ENCODE data around the gene KLK15.

Gene KLK15, protein sequence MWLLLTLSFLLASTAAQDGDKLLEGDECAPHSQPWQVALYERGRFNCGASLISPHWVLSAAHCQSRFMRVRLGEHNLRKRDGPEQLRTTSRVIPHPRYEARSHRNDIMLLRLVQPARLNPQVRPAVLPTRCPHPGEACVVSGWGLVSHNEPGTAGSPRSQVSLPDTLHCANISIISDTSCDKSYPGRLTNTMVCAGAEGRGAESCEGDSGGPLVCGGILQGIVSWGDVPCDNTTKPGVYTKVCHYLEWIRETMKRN

DNA sequence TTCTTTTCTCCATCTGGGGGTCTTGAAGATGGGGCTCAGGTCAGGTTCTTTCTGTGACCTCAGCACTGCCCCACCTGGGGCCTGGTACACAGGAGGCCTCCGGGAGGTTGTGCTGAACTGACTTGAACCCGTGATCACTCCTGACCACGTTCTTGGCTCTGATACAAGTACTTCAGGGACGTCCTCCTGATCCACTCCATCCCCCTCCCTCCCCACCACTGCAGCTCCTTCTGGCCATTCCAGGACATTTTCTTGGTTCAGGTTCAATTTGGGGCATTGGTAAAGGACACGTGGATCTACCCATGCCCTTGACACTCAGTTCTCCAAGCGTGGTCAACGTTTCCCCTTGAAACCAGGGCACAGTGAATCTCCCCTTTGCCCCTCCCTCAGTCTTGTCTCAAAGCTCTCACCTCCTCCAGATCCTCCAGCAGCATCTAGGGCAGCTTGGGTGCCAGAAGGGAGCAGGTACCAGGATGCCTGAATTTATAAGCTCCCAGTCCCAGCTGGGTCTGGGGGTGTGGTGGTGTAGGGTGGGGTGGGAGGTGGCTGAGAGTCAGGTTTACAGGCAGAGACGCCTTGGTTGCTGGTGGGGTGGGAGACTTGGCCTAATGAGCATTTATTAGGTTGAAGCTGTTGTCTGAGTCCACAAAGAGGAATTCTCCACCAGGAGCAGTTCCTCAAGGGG lies at the start of gene KLK15:
Gene KLK15 (minus strand): TSS at position 458 of the 685 bp plus-strand sequence. CDS start 2,082 bp downstream, outside the sequence.
- H3K4me3 ChIP-seq (ENCODE audit: low read depth, low read length) = no peak within 1 kb of the TSS
- no peak for TF ChIP-seq CTCF (IDR thresholded peaks at IDR 0.05; ENCODE audit: control insufficient read depth, extremely low read depth, insufficient read depth)
- DNase-seq (ENCODE audit: low read depth) = no peak

DNA sequence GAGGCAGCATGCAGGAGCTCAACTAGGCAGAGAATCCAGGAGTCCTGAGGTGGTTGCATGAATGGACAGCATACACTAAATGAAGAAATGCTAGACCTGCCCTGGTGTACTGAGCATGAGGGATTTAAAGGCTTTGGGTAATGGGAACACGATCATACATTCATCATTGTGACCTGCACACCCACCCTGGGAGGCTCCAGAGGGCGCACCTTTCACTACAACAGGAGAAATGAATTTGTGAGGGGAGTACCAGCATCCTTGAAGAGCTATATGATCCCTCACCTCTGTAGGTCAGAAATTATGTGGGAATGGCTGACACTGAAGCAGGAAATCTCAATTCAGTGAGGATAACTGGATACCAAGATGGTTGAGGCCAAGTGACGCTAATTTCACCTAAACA lies 48.8 kb upstream of the KLK15 start:
- H3K4me3 ChIP-seq (ENCODE audit: low read depth, low read length) = no peak overlapping the region
- TF ChIP-seq CTCF (IDR thresholded peaks at IDR 0.05; ENCODE audit: control insufficient read depth, extremely low read depth, insufficient read depth) = no peak
- DNase-seq (ENCODE audit: low read depth) = no peak

- DNase-seq (ENCODE audit: low read depth) = no peak
- TF ChIP-seq CTCF (IDR thresholded peaks at IDR 0.05; ENCODE audit: control insufficient read depth, extremely low read depth, insufficient read depth) = no peak
- H3K4me3 ChIP-seq (ENCODE audit: low read depth, low read length) = no peak overlapping the region
Measured at GRCh38 chr19:50880241-50880640, 46.9 kb upstream of the KLK15 start.

GRCh38 chr19:50878851-50879250 lies 45.5 kb upstream of the KLK15 start:
- no peak for TF ChIP-seq CTCF (IDR thresholded peaks at IDR 0.05; ENCODE audit: control insufficient read depth, extremely low read depth, insufficient read depth)
- DNase-seq (ENCODE audit: low read depth) = no peak
- H3K4me3 ChIP-seq (ENCODE audit: low read depth, low read length) = no peak overlapping the region

GRCh38 chr19:50877338-50877737 lies 44.0 kb upstream of the KLK15 start:
- no peak for TF ChIP-seq CTCF (IDR thresholded peaks at IDR 0.05; ENCODE audit: control insufficient read depth, extremely low read depth, insufficient read depth)
- DNase-seq (ENCODE audit: low read depth) = no peak
- no peak overlapping the region for H3K4me3 ChIP-seq (ENCODE audit: low read depth, low read length)

- no peak for TF ChIP-seq CTCF (IDR thresholded peaks at IDR 0.05; ENCODE audit: control insufficient read depth, extremely low read depth, insufficient read depth)
- no peak for DNase-seq (ENCODE audit: low read depth)
- peak overlapping the region; percentile 59 for H3K4me3 ChIP-seq (ENCODE audit: low read depth, low read length)
Measured at GRCh38 chr19:50876456-50876855, 43.1 kb upstream of the KLK15 start.
